Neural cell (in vitro differentiated cells): ENCODE results near the gene MARS1. TPM values are rescaled to one million over a fixed set of nuclear protein-coding genes. Genes with fewer than 3 reads are reported as not detected.

ENCODE experiments used
- H2AFZ ChIP-seq: fragments of 200-600, 300-800 bp; sonication (generic), shearing (Covaris generic); 2 replicates; pipeline ENCODE4 v1.6.0; 2014; ENCODE audit warnings: low read depth, mild to moderate bottlenecking, antibody characterized with exemption, low read length, moderate library complexity
- H3F3A ChIP-seq: fragments of 200-600 bp; shearing (Covaris generic); 2 replicates; pipeline ENCODE4 v1.6.1; 2016; ENCODE audit warnings: mild to moderate bottlenecking, moderate library complexity, mixed read lengths, antibody characterized with exemption, low read length; ENCODE audit not compliant: insufficient read depth, poor library complexity, severe bottlenecking
- H3K27ac ChIP-seq: fragments of 200-600, 300-800 bp; sonication (generic), shearing (Covaris generic); 2 replicates; pipeline ENCODE4 v1.5.1; 2014; ENCODE audit warnings: mild to moderate bottlenecking, low read length, moderate library complexity
- H3K27me3 ChIP-seq: fragments of 300-800, 200-600 bp; sonication (generic), shearing (Covaris generic); 2 replicates; pipeline ENCODE4 v1.6.0; 2014; ENCODE audit warnings: mild to moderate bottlenecking, low read depth, low read length, moderate library complexity; ENCODE audit not compliant: insufficient read depth
- H3K36me3 ChIP-seq: fragments of 300-800, 200-600 bp; sonication (generic), shearing (Covaris generic); 2 replicates; pipeline ENCODE4 v1.5.1; 2014; ENCODE audit warnings: mild to moderate bottlenecking, antibody characterized with exemption, low read length, moderate library complexity; ENCODE audit not compliant: insufficient read depth
- H3K4me2 ChIP-seq: fragments of 300-800, 200-600 bp; sonication (generic), shearing (Covaris generic); 2 replicates; pipeline ENCODE4 v1.6.0; 2014; ENCODE audit warnings: mild to moderate bottlenecking, low read length
- H3K4me3 ChIP-seq: fragments of 300-800, 200-600 bp; sonication (generic), shearing (Covaris generic); 2 replicates; pipeline ENCODE4 v1.5.1; 2014; ENCODE audit warnings: mild to moderate bottlenecking, low read length, moderate library complexity
- H3K79me2 ChIP-seq: fragments of 200-600 bp; shearing (Covaris generic); replicated peaks from 2 replicates; pipeline ENCODE4 v1.6.0; 2014; ENCODE audit warnings: mild to moderate bottlenecking, low read length, moderate library complexity; ENCODE audit not compliant: insufficient read depth
- H3K9ac ChIP-seq: fragments of 300-800, 200-600 bp; sonication (generic), shearing (Covaris generic); 2 replicates; pipeline ENCODE4 v1.6.1; 2016; ENCODE audit warnings: mild to moderate bottlenecking, low read length, mixed read lengths
- H3K9me2 ChIP-seq: fragments of 200-600 bp; shearing (Covaris generic); 2 replicates; pipeline ENCODE4 v1.6.1; 2016; ENCODE audit warnings: mild to moderate bottlenecking, low read length, mixed read lengths; ENCODE audit not compliant: insufficient read depth
- H3K9me3 ChIP-seq: fragments of 200-600, 300-800 bp; sonication (generic), shearing (Covaris generic); 2 replicates; pipeline ENCODE4 v1.6.1; 2016; ENCODE audit warnings: mild to moderate bottlenecking, mixed run types, low read length, moderate library complexity, mixed read lengths
- H4K20me1 ChIP-seq: fragments of 200-600 bp; shearing (Covaris generic); 2 replicates; pipeline ENCODE4 v1.6.1; 2016; ENCODE audit warnings: mild to moderate bottlenecking, mixed run types; ENCODE audit not compliant: insufficient read depth
- CTCF ChIP-seq: fragments of 450-650 bp; IDR thresholded peaks from 2 replicates; pipeline ENCODE4 v1.5.1; 2014; ENCODE audit warnings: antibody characterized with exemption, mild to moderate bottlenecking, moderate library complexity; ENCODE audit not compliant: poor library complexity, severe bottlenecking
- EP300 ChIP-seq: fragments of 450-650 bp; conservative IDR thresholded peaks from 2 replicates; pipeline ENCODE4 v1.6.1; 2014; ENCODE audit warnings: antibody characterized with exemption, mild to moderate bottlenecking, moderate library complexity; ENCODE audit not compliant: poor library complexity, severe bottlenecking
- EZH2 ChIP-seq: fragments of 200-600, 300-800 bp; shearing (Covaris generic), sonication (generic); IDR thresholded peaks from 2 replicates; pipeline ENCODE4 v1.6.1; 2014; ENCODE audit warnings: antibody characterized with exemption, low read length, borderline replicate concordance, mild to moderate bottlenecking; ENCODE audit not compliant: insufficient read depth, poor library complexity, severe bottlenecking
- MXI1 ChIP-seq: fragments of 450-650 bp; conservative IDR thresholded peaks from 2 replicates; pipeline ENCODE4 v1.6.1; 2014; ENCODE audit warnings: antibody characterized with exemption, mild to moderate bottlenecking; ENCODE audit not compliant: poor library complexity, severe bottlenecking
- POLR2AphosphoS5 ChIP-seq: IDR thresholded peaks from 2 replicates; pipeline ENCODE4 v1.6.1; 2012
- RAD21 ChIP-seq: fragments of 450-650 bp; conservative IDR thresholded peaks from 2 replicates; pipeline ENCODE4 v1.6.1; 2014; ENCODE audit warnings: antibody characterized with exemption, mild to moderate bottlenecking, moderate library complexity
- SMC3 ChIP-seq: fragments of 450-650 bp; conservative IDR thresholded peaks from 2 replicates; pipeline ENCODE4 v1.6.1; 2014; ENCODE audit warnings: antibody characterized with exemption, mild to moderate bottlenecking, moderate library complexity; ENCODE audit not compliant: poor library complexity
- TAF1 ChIP-seq: IDR thresholded peaks from 2 replicates; pipeline ENCODE4 v1.6.1; 2012; ENCODE audit warnings: low read depth
- polyA plus RNA-seq: library from polyadenylated mRNA; depleted of rRNA; stranded (reverse); fragments of >200 nt; gene quantifications from 2 replicates; pipeline ENCODE4 v1.2.3, GENCODE V29; 2014
- TF ChIP-seq, protein P1 (sequence below): IDR thresholded peaks from 2 replicates; pipeline ENCODE4 v1.6.1; 2012; ENCODE audit warnings: borderline replicate concordance

The MARS1 gene
- polyA plus RNA-seq, 1 donor from 2014 or later: 321 TPM

GRCh38 chr12:57525615-57526383 lies 37.9 kb downstream of the MARS1 start:
- no peaks in the 10 kb centered on the region for H3K36me3 ChIP-seq
- H2AFZ ChIP-seq: no peak overlapping the region
- H3F3A ChIP-seq: peaks cover 4% of the 10 kb centered on the region
- H4K20me1 ChIP-seq: no peaks in the 10 kb centered on the region
- H3K9ac ChIP-seq: no peak overlapping the region
- no peaks in the 10 kb centered on the region for H3K9me3 ChIP-seq
- H3K4me3 ChIP-seq: peak overlapping the region; percentile 86
- peaks cover 18% of the 10 kb centered on the region for H3K79me2 ChIP-seq
- H3K27ac ChIP-seq: no peak overlapping the region
- H3K27me3 ChIP-seq: no peaks in the 10 kb centered on the region
- H3K9me2 ChIP-seq: no peaks in the 10 kb centered on the region
- TF ChIP-seq CTCF (no peak), EP300 (no peak), MXI1 (no peak), POLR2AphosphoS5 (no peak), EZH2 (no peak), TAF1 (no peak), SMC3 (no peak), RAD21 (no peak)
- TF ChIP-seq, protein P1, sequence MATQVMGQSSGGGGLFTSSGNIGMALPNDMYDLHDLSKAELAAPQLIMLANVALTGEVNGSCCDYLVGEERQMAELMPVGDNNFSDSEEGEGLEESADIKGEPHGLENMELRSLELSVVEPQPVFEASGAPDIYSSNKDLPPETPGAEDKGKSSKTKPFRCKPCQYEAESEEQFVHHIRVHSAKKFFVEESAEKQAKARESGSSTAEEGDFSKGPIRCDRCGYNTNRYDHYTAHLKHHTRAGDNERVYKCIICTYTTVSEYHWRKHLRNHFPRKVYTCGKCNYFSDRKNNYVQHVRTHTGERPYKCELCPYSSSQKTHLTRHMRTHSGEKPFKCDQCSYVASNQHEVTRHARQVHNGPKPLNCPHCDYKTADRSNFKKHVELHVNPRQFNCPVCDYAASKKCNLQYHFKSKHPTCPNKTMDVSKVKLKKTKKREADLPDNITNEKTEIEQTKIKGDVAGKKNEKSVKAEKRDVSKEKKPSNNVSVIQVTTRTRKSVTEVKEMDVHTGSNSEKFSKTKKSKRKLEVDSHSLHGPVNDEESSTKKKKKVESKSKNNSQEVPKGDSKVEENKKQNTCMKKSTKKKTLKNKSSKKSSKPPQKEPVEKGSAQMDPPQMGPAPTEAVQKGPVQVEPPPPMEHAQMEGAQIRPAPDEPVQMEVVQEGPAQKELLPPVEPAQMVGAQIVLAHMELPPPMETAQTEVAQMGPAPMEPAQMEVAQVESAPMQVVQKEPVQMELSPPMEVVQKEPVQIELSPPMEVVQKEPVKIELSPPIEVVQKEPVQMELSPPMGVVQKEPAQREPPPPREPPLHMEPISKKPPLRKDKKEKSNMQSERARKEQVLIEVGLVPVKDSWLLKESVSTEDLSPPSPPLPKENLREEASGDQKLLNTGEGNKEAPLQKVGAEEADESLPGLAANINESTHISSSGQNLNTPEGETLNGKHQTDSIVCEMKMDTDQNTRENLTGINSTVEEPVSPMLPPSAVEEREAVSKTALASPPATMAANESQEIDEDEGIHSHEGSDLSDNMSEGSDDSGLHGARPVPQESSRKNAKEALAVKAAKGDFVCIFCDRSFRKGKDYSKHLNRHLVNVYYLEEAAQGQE: no peak
- H3K4me2 ChIP-seq: no peak overlapping the region

DNA sequence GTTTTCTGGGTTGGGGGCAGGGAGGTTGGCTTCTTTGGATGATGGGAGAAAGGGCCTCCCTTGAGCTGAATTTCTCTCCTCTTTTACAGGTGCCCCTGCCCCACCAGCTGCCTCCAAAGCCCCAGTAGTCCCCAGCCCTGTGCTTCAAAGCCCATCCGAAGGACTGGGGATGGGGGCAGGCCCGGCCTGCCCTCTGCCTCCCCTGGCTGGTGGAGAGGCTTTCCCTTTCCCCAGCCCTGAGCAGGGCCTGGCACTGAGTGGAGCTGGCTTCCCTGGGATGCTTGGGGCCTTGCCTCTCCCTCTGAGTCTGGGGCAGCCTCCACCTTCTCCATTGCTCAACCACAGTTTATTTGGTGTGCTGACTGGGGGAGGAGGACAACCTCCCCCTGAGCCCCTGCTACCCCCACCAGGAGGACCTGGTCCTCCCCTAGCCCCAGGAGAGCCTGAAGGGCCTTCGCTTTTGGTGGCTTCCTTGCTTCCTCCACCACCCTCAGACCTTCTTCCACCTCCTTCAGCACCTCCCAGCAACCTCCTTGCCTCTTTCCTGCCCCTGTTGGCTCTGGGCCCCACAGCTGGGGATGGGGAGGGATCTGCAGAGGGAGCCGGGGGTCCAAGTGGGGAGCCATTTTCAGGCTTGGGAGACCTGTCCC lies 38.7 kb downstream of the MARS1 start:
- TF ChIP-seq RAD21 (no peak), POLR2AphosphoS5 (no peak), EP300 (no peak), EZH2 (no peak), SMC3 (no peak), TAF1 (no peak), CTCF (no peak), MXI1 (no peak)
- TF ChIP-seq, protein P1: no peak
- no peaks in the 10 kb centered on the region for H3K9me3 ChIP-seq
- H3K36me3 ChIP-seq: no peaks in the 10 kb centered on the region
- H2AFZ ChIP-seq: no peak overlapping the region
- no peaks in the 10 kb centered on the region for H3K9me2 ChIP-seq
- H3K4me3 ChIP-seq: no peak overlapping the region
- H4K20me1 ChIP-seq: no peaks in the 10 kb centered on the region
- no peak overlapping the region for H3K9ac ChIP-seq
- no peak overlapping the region for H3K4me2 ChIP-seq
- H3K27ac ChIP-seq: no peak overlapping the region
- H3K27me3 ChIP-seq: no peaks in the 10 kb centered on the region
- H3F3A ChIP-seq: peaks cover 4% of the 10 kb centered on the region
- peaks cover 18% of the 10 kb centered on the region for H3K79me2 ChIP-seq
